Chondrocyte (in vitro differentiated cells): ENCODE results near the gene PAXIP1. TPM values are rescaled to one million over a fixed set of nuclear protein-coding genes. Genes with fewer than 3 reads are reported as not detected.

ENCODE experiments used
- DNase-seq: peaks from one replicate; pipeline ENCODE4 v3.0.0; 2021; ENCODE audit warnings: mixed read lengths, low spot score
- H3K27ac Mint-ChIP-seq: one replicate; pipeline ENCODE4 v1.8.0; 2021; ENCODE audit warnings: mild to moderate bottlenecking, moderate library complexity, mixed read lengths; ENCODE audit not compliant: unreplicated experiment
- H3K27me3 Mint-ChIP-seq: 2 replicates; pipeline ENCODE4 v1.8.0; 2021; ENCODE audit warnings: low read depth, mixed read lengths
- H3K36me3 Mint-ChIP-seq: 2 replicates; pipeline ENCODE4 v1.8.0; 2021; ENCODE audit warnings: low read depth, mixed read lengths
- H3K4me1 Mint-ChIP-seq: 2 replicates; pipeline ENCODE4 v1.8.0; 2021; ENCODE audit warnings: low read depth, mild to moderate bottlenecking, mixed read lengths
- H3K4me3 Mint-ChIP-seq: one replicate; pipeline ENCODE4 v1.8.0; 2021; ENCODE audit warnings: mild to moderate bottlenecking, moderate library complexity, mixed read lengths; ENCODE audit not compliant: unreplicated experiment
- H3K9me3 Mint-ChIP-seq: 2 replicates; pipeline ENCODE4 v1.8.0; 2021; ENCODE audit warnings: low read depth, mixed read lengths
- total RNA-seq: library from RNA; stranded (reverse); gene quantifications from 3 replicates; pipeline ENCODE4 v1.2.1, GENCODE V29; 2021
- TF ChIP-seq, protein P1 (sequence below): fragments of 200-600 bp; sonication (generic); IDR thresholded peaks from 2 replicates; pipeline ENCODE4 v1.5.0; 2021; ENCODE audit warnings: antibody characterized with exemption, mild to moderate bottlenecking, moderate library complexity

PAXIP1 gene
- total RNA-seq, 1 donor from 2014 or later = 8.9 TPM

GRCh38 chr7:155001756-155002410 is 1.0 kb downstream of the PAXIP1 start:
- TF ChIP-seq, protein P1, sequence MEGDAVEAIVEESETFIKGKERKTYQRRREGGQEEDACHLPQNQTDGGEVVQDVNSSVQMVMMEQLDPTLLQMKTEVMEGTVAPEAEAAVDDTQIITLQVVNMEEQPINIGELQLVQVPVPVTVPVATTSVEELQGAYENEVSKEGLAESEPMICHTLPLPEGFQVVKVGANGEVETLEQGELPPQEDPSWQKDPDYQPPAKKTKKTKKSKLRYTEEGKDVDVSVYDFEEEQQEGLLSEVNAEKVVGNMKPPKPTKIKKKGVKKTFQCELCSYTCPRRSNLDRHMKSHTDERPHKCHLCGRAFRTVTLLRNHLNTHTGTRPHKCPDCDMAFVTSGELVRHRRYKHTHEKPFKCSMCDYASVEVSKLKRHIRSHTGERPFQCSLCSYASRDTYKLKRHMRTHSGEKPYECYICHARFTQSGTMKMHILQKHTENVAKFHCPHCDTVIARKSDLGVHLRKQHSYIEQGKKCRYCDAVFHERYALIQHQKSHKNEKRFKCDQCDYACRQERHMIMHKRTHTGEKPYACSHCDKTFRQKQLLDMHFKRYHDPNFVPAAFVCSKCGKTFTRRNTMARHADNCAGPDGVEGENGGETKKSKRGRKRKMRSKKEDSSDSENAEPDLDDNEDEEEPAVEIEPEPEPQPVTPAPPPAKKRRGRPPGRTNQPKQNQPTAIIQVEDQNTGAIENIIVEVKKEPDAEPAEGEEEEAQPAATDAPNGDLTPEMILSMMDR = peak; percentile 10
- Mint-ChIP-seq H3K4me1 (peaks cover 17% of the 10 kb centered on the region), H3K9me3 (no peaks in the 10 kb centered on the region), H3K4me3 (peak overlapping the region; percentile 65), H3K27ac (peak overlapping the region; percentile 8), H3K27me3 (no peaks in the 10 kb centered on the region), H3K36me3 (peaks cover 4% of the 10 kb centered on the region)
- no peak for DNase-seq

DNA sequence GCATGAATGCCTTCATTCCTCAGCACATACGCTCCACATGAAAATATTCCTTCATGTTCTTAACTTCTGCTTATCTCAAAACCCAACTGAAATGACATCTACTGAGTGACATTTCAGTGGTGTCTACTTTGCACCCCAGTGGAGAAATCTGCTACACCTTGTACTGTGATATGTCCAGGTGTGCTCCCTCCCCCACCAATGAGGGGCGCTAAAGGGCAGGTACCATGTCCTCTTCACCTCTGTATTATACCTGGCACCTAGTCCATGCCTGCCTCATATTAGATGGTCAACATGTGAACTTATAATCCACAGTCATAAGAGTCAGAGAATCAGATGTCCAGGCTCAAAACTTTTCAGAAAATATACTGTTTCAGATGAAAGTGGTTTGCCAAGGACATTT is 2.1 kb downstream of the PAXIP1 start:
- no peaks in the 10 kb centered on the region for H3K27me3 Mint-ChIP-seq
- TF ChIP-seq, protein P1 = peak; percentile 18
- no peak overlapping the region for H3K4me3 Mint-ChIP-seq
- H3K27ac Mint-ChIP-seq = no peak overlapping the region
- DNase-seq = no peak
- H3K36me3 Mint-ChIP-seq = peaks cover 6% of the 10 kb centered on the region
- no peaks in the 10 kb centered on the region for H3K9me3 Mint-ChIP-seq
- H3K4me1 Mint-ChIP-seq = peaks cover 17% of the 10 kb centered on the region

GRCh38 chr7:154998481-154998880 is 4.4 kb downstream of the PAXIP1 start:
- no peaks in the 10 kb centered on the region for H3K27me3 Mint-ChIP-seq
- TF ChIP-seq, protein P1 = no peak
- H3K9me3 Mint-ChIP-seq = no peaks in the 10 kb centered on the region
- H3K27ac Mint-ChIP-seq = no peak overlapping the region
- peaks cover 9% of the 10 kb centered on the region for H3K36me3 Mint-ChIP-seq
- H3K4me3 Mint-ChIP-seq = no peak overlapping the region
- DNase-seq = no peak
- H3K4me1 Mint-ChIP-seq = peaks cover 6% of the 10 kb centered on the region

GRCh38 chr7:154997840-154998370 is 5.0 kb downstream of the PAXIP1 start:
- no peak for DNase-seq
- Mint-ChIP-seq H3K4me3 (no peak overlapping the region), H3K27ac (no peak overlapping the region), H3K9me3 (no peaks in the 10 kb centered on the region), H3K4me1 (peaks cover 6% of the 10 kb centered on the region), H3K36me3 (peaks cover 10% of the 10 kb centered on the region), H3K27me3 (no peaks in the 10 kb centered on the region)
- TF ChIP-seq, protein P1 = no peak

DNA sequence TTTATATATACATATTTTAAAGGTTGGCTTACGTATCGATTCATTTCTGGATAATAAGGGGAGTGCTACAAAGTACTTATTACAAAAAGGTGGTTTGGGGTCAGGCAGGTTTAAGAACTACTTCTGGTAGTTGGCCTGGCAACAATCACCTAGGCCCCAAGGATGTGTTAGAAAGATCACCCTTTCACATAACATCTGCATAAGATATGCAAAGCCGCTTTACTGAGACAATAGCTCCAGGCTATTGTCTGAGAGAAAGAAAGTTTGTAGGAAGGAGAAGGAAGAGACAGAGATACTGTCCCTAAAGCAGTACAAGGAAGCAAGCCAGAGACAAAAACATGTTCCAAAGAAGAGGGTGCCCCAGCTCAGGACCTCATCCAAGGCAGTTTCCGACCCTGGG is 6.2 kb downstream of the PAXIP1 start:
- no peak overlapping the region for H3K27ac Mint-ChIP-seq
- H3K27me3 Mint-ChIP-seq = no peaks in the 10 kb centered on the region
- no peak overlapping the region for H3K4me3 Mint-ChIP-seq
- TF ChIP-seq, protein P1 = no peak
- no peak for DNase-seq
- peaks cover 11% of the 10 kb centered on the region for H3K36me3 Mint-ChIP-seq
- H3K9me3 Mint-ChIP-seq = no peaks in the 10 kb centered on the region
- H3K4me1 Mint-ChIP-seq = peaks cover 2% of the 10 kb centered on the region
